Activated naive CD8-positive, alpha-beta T cell (primary cell): Measurements from ENCODE around the gene ACKR2.

ENCODE experiments used
- H3K27ac Mint-ChIP-seq: one replicate; pipeline ENCODE4 v1.8.0; 2021; ENCODE audit warnings: mixed read lengths
- H3K27me3 Mint-ChIP-seq: one replicate; pipeline ENCODE4 v1.8.0; 2021; ENCODE audit warnings: mixed read lengths
- H3K36me3 Mint-ChIP-seq: one replicate; pipeline ENCODE4 v1.8.0; 2021; ENCODE audit warnings: mixed read lengths
- H3K4me1 Mint-ChIP-seq: one replicate; pipeline ENCODE4 v1.8.0; 2021; ENCODE audit warnings: low read depth, mixed read lengths
- H3K4me3 Mint-ChIP-seq: one replicate; pipeline ENCODE4 v1.8.0; 2021; ENCODE audit warnings: mild to moderate bottlenecking, mixed read lengths
- H3K9me3 Mint-ChIP-seq: one replicate; pipeline ENCODE4 v1.8.0; 2021; ENCODE audit warnings: low read depth, mixed read lengths

Gene ACKR2

GRCh38 chr3:42831321-42831713 is 22.1 kb downstream of the ACKR2 start:
- H3K9me3 Mint-ChIP-seq: no peaks in the 10 kb centered on the region
- peaks cover 2% of the 10 kb centered on the region for H3K36me3 Mint-ChIP-seq
- H3K27me3 Mint-ChIP-seq: peaks cover 8% of the 10 kb centered on the region
- no peak overlapping the region for H3K4me3 Mint-ChIP-seq
- H3K27ac Mint-ChIP-seq: no peak overlapping the region
- H3K4me1 Mint-ChIP-seq: peaks cover 7% of the 10 kb centered on the region

GRCh38 chr3:42836150-42837123 is 27.2 kb downstream of the ACKR2 start:
- no peaks in the 10 kb centered on the region for H3K4me1 Mint-ChIP-seq

GRCh38 chr3:42838571-42838970 is 29.3 kb downstream of the ACKR2 start:
- Mint-ChIP-seq H3K36me3 (no peaks in the 10 kb centered on the region), H3K27me3 (no peaks in the 10 kb centered on the region), H3K4me1 (no peaks in the 10 kb centered on the region), H3K4me3 (no peak overlapping the region), H3K27ac (no peak overlapping the region), H3K9me3 (no peaks in the 10 kb centered on the region)

More at GRCh38 chr3:42836150-42837123, 27.2 kb downstream of the ACKR2 start:
- H3K36me3 Mint-ChIP-seq: no peaks in the 10 kb centered on the region
- H3K27ac Mint-ChIP-seq: no peak overlapping the region
- H3K9me3 Mint-ChIP-seq: no peaks in the 10 kb centered on the region
- no peaks in the 10 kb centered on the region for H3K27me3 Mint-ChIP-seq
- H3K4me3 Mint-ChIP-seq: no peak overlapping the region

GRCh38 chr3:42839616-42840015 is 30.4 kb downstream of the ACKR2 start:
- Mint-ChIP-seq H3K27ac (no peak overlapping the region), H3K4me1 (no peaks in the 10 kb centered on the region), H3K9me3 (no peaks in the 10 kb centered on the region), H3K4me3 (no peak overlapping the region), H3K27me3 (peaks cover 2% of the 10 kb centered on the region), H3K36me3 (no peaks in the 10 kb centered on the region)

GRCh38 chr3:42841332-42841731 is 32.1 kb downstream of the ACKR2 start:
- no peak overlapping the region for H3K4me3 Mint-ChIP-seq
- H3K27ac Mint-ChIP-seq: no peak overlapping the region
- H3K36me3 Mint-ChIP-seq: no peaks in the 10 kb centered on the region
- peaks cover under 1% of the 10 kb centered on the region for H3K4me1 Mint-ChIP-seq
- no peaks in the 10 kb centered on the region for H3K9me3 Mint-ChIP-seq
- peaks cover 2% of the 10 kb centered on the region for H3K27me3 Mint-ChIP-seq

- peaks cover 2% of the 10 kb centered on the region for H3K36me3 Mint-ChIP-seq
- H3K9me3 Mint-ChIP-seq: no peaks in the 10 kb centered on the region
- H3K4me3 Mint-ChIP-seq: no peak overlapping the region
- H3K4me1 Mint-ChIP-seq: peaks cover 16% of the 10 kb centered on the region
- H3K27me3 Mint-ChIP-seq: peaks cover 2% of the 10 kb centered on the region
- H3K27ac Mint-ChIP-seq: no peak overlapping the region
Observed at GRCh38 chr3:42843713-42844411, 34.6 kb downstream of the ACKR2 start.

- Mint-ChIP-seq H3K4me1 (peaks cover 16% of the 10 kb centered on the region), H3K27ac (no peak overlapping the region), H3K36me3 (peaks cover 2% of the 10 kb centered on the region), H3K27me3 (peaks cover 2% of the 10 kb centered on the region), H3K9me3 (no peaks in the 10 kb centered on the region), H3K4me3 (no peak overlapping the region)
Observed at GRCh38 chr3:42844412-42844713, 35.1 kb downstream of the ACKR2 start.

- no peaks in the 10 kb centered on the region for H3K9me3 Mint-ChIP-seq
- H3K4me1 Mint-ChIP-seq: peaks cover 16% of the 10 kb centered on the region
- H3K4me3 Mint-ChIP-seq: no peak overlapping the region
- H3K27ac Mint-ChIP-seq: no peak overlapping the region
- peaks cover 2% of the 10 kb centered on the region for H3K27me3 Mint-ChIP-seq
- H3K36me3 Mint-ChIP-seq: peaks cover 2% of the 10 kb centered on the region
Observed at GRCh38 chr3:42844815-42845214, 35.6 kb downstream of the ACKR2 start.

- peak overlapping the region; percentile 42 for H3K27ac Mint-ChIP-seq
- H3K4me1 Mint-ChIP-seq: peaks cover 16% of the 10 kb centered on the region
- peaks cover 2% of the 10 kb centered on the region for H3K27me3 Mint-ChIP-seq
- peak overlapping the region; percentile 2 for H3K4me3 Mint-ChIP-seq
- H3K36me3 Mint-ChIP-seq: peaks cover 2% of the 10 kb centered on the region
- no peaks in the 10 kb centered on the region for H3K9me3 Mint-ChIP-seq
Observed at GRCh38 chr3:42846685-42847522, 37.7 kb downstream of the ACKR2 start.

GRCh38 chr3:42847731-42848130 is 38.5 kb downstream of the ACKR2 start:
- Mint-ChIP-seq H3K27me3 (peaks cover 2% of the 10 kb centered on the region), H3K36me3 (peaks cover 2% of the 10 kb centered on the region), H3K27ac (no peak overlapping the region), H3K4me3 (no peak overlapping the region), H3K4me1 (peaks cover 16% of the 10 kb centered on the region), H3K9me3 (no peaks in the 10 kb centered on the region)

- Mint-ChIP-seq H3K36me3 (peaks cover 2% of the 10 kb centered on the region), H3K9me3 (no peaks in the 10 kb centered on the region), H3K27me3 (no peaks in the 10 kb centered on the region), H3K4me1 (peaks cover 16% of the 10 kb centered on the region), H3K27ac (no peak overlapping the region), H3K4me3 (no peak overlapping the region)
Observed at GRCh38 chr3:42849017-42849416, 39.8 kb downstream of the ACKR2 start.

- Mint-ChIP-seq H3K27ac (no peak overlapping the region), H3K9me3 (no peaks in the 10 kb centered on the region), H3K27me3 (peaks cover 2% of the 10 kb centered on the region), H3K4me3 (no peak overlapping the region), H3K4me1 (peaks cover 16% of the 10 kb centered on the region), H3K36me3 (peaks cover 3% of the 10 kb centered on the region)
Observed at GRCh38 chr3:42850263-42850662, 41.0 kb downstream of the ACKR2 start.

- Mint-ChIP-seq H3K27me3 (peaks cover 5% of the 10 kb centered on the region), H3K4me1 (peaks cover 15% of the 10 kb centered on the region), H3K27ac (no peak overlapping the region), H3K4me3 (no peak overlapping the region), H3K36me3 (peaks cover 6% of the 10 kb centered on the region), H3K9me3 (no peaks in the 10 kb centered on the region)
Observed at GRCh38 chr3:42851228-42851834, 42.1 kb downstream of the ACKR2 start.

- H3K36me3 Mint-ChIP-seq: peaks cover 4% of the 10 kb centered on the region
- no peaks in the 10 kb centered on the region for H3K9me3 Mint-ChIP-seq
- H3K27me3 Mint-ChIP-seq: peaks cover 6% of the 10 kb centered on the region
- H3K27ac Mint-ChIP-seq: no peak overlapping the region
- H3K4me3 Mint-ChIP-seq: no peak overlapping the region
- H3K4me1 Mint-ChIP-seq: peaks cover 4% of the 10 kb centered on the region
Observed at GRCh38 chr3:42852441-42852840, 43.2 kb downstream of the ACKR2 start.
